Loucy (cell line): Measurements from ENCODE around the gene PRKACB.
"Not testable (repeated sequence)": the region's sequence is repeated elsewhere in the genome, so short reads cannot be mapped to it uniquely, and the experiment has no call there.

ENCODE experiments used
- H2AFZ ChIP-seq: fragments of 200-600 bp; sonication (generic); 2 replicates; pipeline ENCODE4 v1.6.0; 2016; ENCODE audit warnings: antibody characterized with exemption, mild to moderate bottlenecking, low read length, moderate library complexity
- H3F3A ChIP-seq: fragments of 200-600 bp; 2 replicates; pipeline ENCODE4 v1.6.0; 2016; ENCODE audit warnings: antibody characterized with exemption, low read depth, mild to moderate bottlenecking
- H3K27me3 ChIP-seq: fragments of 200-600 bp; sonication (generic); 2 replicates; pipeline ENCODE4 v1.6.1; 2014; ENCODE audit warnings: low read length, mild to moderate bottlenecking; ENCODE audit not compliant: insufficient read depth, poor library complexity, severe bottlenecking
- H3K36me3 ChIP-seq: fragments of 200-600 bp; sonication (generic); 2 replicates; pipeline ENCODE4 v1.6.1; 2016; ENCODE audit warnings: low read length; ENCODE audit not compliant: insufficient read depth
- H3K4me1 ChIP-seq: fragments of 200-600 bp; sonication (generic); 2 replicates; pipeline ENCODE4 v1.5.1; 2014; ENCODE audit warnings: low read length, mild to moderate bottlenecking; ENCODE audit not compliant: insufficient read depth, poor library complexity, severe bottlenecking
- H3K4me2 ChIP-seq: fragments of 200-600 bp; sonication (generic); 2 replicates; pipeline ENCODE4 v1.6.0; 2014; ENCODE audit warnings: antibody characterized with exemption, low read length, low read depth, mild to moderate bottlenecking; ENCODE audit not compliant: poor library complexity, severe bottlenecking
- H3K4me3 ChIP-seq: fragments of 200-600 bp; sonication (generic); 2 replicates; pipeline ENCODE4 v1.5.1; 2014; ENCODE audit warnings: low read length, mild to moderate bottlenecking, mixed read lengths; ENCODE audit not compliant: poor library complexity, severe bottlenecking
- H3K79me2 ChIP-seq: fragments of 200-600 bp; sonication (generic); 2 replicates; pipeline ENCODE4 v1.6.1; 2014; ENCODE audit warnings: low read length; ENCODE audit not compliant: insufficient read depth
- H3K9ac ChIP-seq: fragments of 200-600 bp; sonication (generic); 2 replicates; pipeline ENCODE4 v1.6.0; 2014; ENCODE audit warnings: mild to moderate bottlenecking, low read depth, low read length, moderate library complexity; ENCODE audit not compliant: poor library complexity, severe bottlenecking
- H3K9me2 ChIP-seq: fragments of 200-600 bp; sonication (generic); replicated peaks from 2 replicates; pipeline ENCODE4 v1.6.1; 2016; ENCODE audit warnings: low read depth, low read length, mixed read lengths
- H3K9me3 ChIP-seq: fragments of 200-600 bp; sonication (generic); 2 replicates; pipeline ENCODE4 v1.6.1; 2014; ENCODE audit warnings: mild to moderate bottlenecking, antibody characterized with exemption, low read length, low read depth; ENCODE audit not compliant: insufficient read depth
- H4K20me1 ChIP-seq: fragments of 200-600 bp; sonication (generic); 2 replicates; pipeline ENCODE4 v1.6.0; 2014; ENCODE audit warnings: antibody characterized with exemption, low read length, mild to moderate bottlenecking; ENCODE audit not compliant: insufficient read depth, poor library complexity, severe bottlenecking
- CTCF ChIP-seq: fragments of 200-600 bp; sonication (generic); conservative IDR thresholded peaks from 2 replicates; pipeline ENCODE4 v1.5.1; 2014; ENCODE audit warnings: mild to moderate bottlenecking, antibody characterized with exemption, low read length
- EZH2phosphoT487 ChIP-seq: fragments of 200-600 bp; IDR thresholded peaks from 2 replicates; pipeline ENCODE4 v1.6.1; 2018; ENCODE audit warnings: antibody characterized with exemption, mild to moderate bottlenecking, moderate library complexity, borderline replicate concordance

The PRKACB gene

DNA sequence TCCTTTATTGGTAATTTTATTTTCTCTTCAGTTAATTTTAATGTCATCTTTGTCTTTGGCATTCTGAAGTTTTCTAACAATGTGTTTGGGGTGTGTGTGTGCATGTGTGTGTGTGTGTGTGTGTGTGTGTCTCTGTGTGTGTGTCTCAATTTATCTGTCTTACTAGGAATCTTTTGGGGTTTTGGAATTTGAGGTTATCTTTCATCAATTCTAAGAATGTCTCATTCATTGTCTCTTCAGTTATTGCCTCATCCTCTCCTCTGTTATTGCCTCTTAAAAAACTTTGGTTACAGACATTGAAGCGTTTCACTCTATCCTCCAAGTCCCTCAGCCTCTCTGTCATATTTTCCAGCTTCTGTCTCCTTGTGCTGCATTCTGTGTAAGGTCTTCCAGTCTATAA is 139.3 kb downstream of the PRKACB start:
- Histone ChIP-seq H2AFZ (no peak overlapping the region), H3K4me1 (no peaks in the 10 kb centered on the region), H3F3A (no peaks in the 10 kb centered on the region), H4K20me1 (no peaks in the 10 kb centered on the region), H3K9ac (no peak overlapping the region), H3K36me3 (no peaks in the 10 kb centered on the region), H3K79me2 (no peaks in the 10 kb centered on the region), H3K27me3 (no peaks in the 10 kb centered on the region), H3K4me3 (no peak overlapping the region), H3K9me2 (no peaks in the 10 kb centered on the region), H3K9me3 (peaks cover 7% of the 10 kb centered on the region; the same call in 1 of the 2 replicates), H3K4me2 (no peak overlapping the region)
- TF ChIP-seq CTCF (no peak), EZH2phosphoT487 (no peak)

DNA sequence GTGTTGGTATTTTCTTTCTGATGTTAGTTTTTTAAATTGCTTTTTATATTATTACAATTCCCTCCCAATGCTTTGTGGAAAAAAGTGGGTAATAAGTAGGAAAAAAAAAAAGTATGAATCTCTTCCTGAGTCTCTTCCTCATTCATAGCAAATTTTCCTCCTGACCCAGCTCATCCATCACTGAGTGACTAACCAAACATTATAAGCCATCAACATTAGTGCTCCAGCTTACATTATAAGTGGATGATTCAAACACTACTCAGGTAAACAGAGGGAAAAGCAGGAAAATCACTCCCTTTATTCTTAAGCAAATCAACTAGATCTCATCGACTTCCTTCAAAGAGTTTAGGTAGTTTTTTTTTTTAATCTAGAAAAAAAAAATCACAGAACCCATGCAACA is 142.0 kb downstream of the PRKACB start:
- Histone ChIP-seq H3K9ac (no peak overlapping the region), H3K27me3 (no peaks in the 10 kb centered on the region), H3K36me3 (no peaks in the 10 kb centered on the region), H3K4me2 (no peak overlapping the region), H3K9me3 (peaks cover 7% of the 10 kb centered on the region; the same call in 1 of the 2 replicates), H2AFZ (no peak overlapping the region), H3K9me2 (no peaks in the 10 kb centered on the region), H3K79me2 (no peaks in the 10 kb centered on the region), H3F3A (no peaks in the 10 kb centered on the region), H3K4me3 (no peak overlapping the region), H4K20me1 (no peaks in the 10 kb centered on the region), H3K4me1 (no peaks in the 10 kb centered on the region)
- TF ChIP-seq CTCF (no peak), EZH2phosphoT487 (no peak)

DNA sequence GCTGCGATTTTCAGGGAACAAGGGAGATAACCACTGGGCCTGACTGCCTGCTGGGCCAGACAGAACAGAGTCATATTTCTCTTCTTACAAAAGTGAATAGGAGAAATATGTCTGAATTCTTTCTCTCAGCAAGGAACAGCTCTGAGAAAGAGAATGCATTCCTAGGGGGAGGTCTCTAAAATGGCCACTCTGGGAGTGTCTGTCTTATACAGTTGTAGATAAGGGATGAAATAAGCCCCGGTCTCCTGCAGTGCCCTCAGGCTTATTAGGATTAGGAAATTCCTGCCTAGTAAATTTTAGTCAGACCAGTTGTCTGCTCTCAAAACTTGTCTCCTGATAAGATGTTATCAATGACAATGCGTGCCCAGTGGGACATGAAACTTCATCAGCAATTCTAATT is 143.3 kb downstream of the PRKACB start:
- not testable (repeated sequence) for H3K4me3 ChIP-seq, H3F3A ChIP-seq, H3K79me2 ChIP-seq, H3K9me2 ChIP-seq, H4K20me1 ChIP-seq, H2AFZ ChIP-seq, H3K9me3 ChIP-seq, H3K9ac ChIP-seq, H3K4me2 ChIP-seq, H3K4me1 ChIP-seq, H3K36me3 ChIP-seq, H3K27me3 ChIP-seq
